IMR-90 (cell line): ENCODE measurements around the gene PERM1. TPM values are rescaled to one million over a fixed set of nuclear protein-coding genes. Genes with fewer than 3 reads are reported as not detected.

Source experiments
- ATAC-seq: fragments of 200-7000 bp; cut with Tn5 transposase; 2 replicates; pipeline ENCODE4 v1.9.1; 2020; ENCODE audit warnings: low read depth, mild to moderate bottlenecking, moderate library complexity
- BruUV-seq: library from RNA; stranded (reverse); fragments of 400-500 nt; replicated peaks from 2 replicates; lab custom pipeline; 2021; lab: Mats Ljungman, UMichigan
- CTCF ChIA-PET: fragments of 300-600 bp; formaldehyde crosslinking; extraction: SDS; loops from one replicate; lab custom pipeline; 2021; ENCODE audit warnings: antibody characterized with exemption; lab: Yijun Ruan, JAX
- POLR2A ChIA-PET: fragments of 300-600 bp; sonication (Branson Sonifier 250); formaldehyde crosslinking; loops from one replicate; lab custom pipeline; 2022; ENCODE audit warnings: antibody characterized with exemption; ENCODE audit not compliant: unreplicated experiment; lab: Charles Lee
- DNase-seq: peaks from one replicate; pipeline ENCODE4 v3.0.0; 2013
- H2AFZ ChIP-seq: replicated peaks from 2 replicates; pipeline ENCODE3; 2013; ENCODE audit warnings: low read length, mild to moderate bottlenecking; ENCODE audit not compliant: poor library complexity
- H2AK5ac ChIP-seq: 2 replicates; pipeline ENCODE4 v1.6.1; 2013; ENCODE audit warnings: low read depth, low read length, inconsistent platforms
- H2AK9ac ChIP-seq: replicated peaks from 2 replicates; pipeline ENCODE3; 2013; ENCODE audit warnings: mild to moderate bottlenecking, low read depth, low read length, moderate library complexity; ENCODE audit not compliant: poor library complexity
- H2BK120ac ChIP-seq: 2 replicates; pipeline ENCODE4 v1.6.1; 2013; ENCODE audit warnings: low read depth, low read length, inconsistent platforms
- H2BK15ac ChIP-seq: 3 replicates; pipeline ENCODE4 v1.6.1; 2013; ENCODE audit warnings: low read depth, low read length, inconsistent platforms
- H2BK20ac ChIP-seq: 2 replicates; pipeline ENCODE4 v1.6.1; 2013; ENCODE audit warnings: low read depth, mild to moderate bottlenecking, inconsistent platforms, low read length, moderate library complexity
- H2BK5ac ChIP-seq: 2 replicates; pipeline ENCODE4 v1.6.1; 2013; ENCODE audit warnings: mild to moderate bottlenecking, low read depth, low read length, inconsistent platforms; ENCODE audit not compliant: poor library complexity, severe bottlenecking
- H3K14ac ChIP-seq: replicated peaks from 2 replicates; pipeline ENCODE4 v1.6.1; 2013; ENCODE audit warnings: low read depth, low read length, inconsistent platforms
- H3K18ac ChIP-seq: 2 replicates; pipeline ENCODE4 v1.6.1; 2013; ENCODE audit warnings: low read depth, low read length, control low read depth
- H3K23ac ChIP-seq: 2 replicates; pipeline ENCODE4 v1.6.1; 2013; ENCODE audit warnings: low read depth, low read length, inconsistent platforms
- H3K27ac ChIP-seq: 2 replicates; pipeline ENCODE4 v1.5.1; 2013; ENCODE audit warnings: mild to moderate bottlenecking, control low read depth, low read length; ENCODE audit not compliant: insufficient read depth
- H3K27me3 ChIP-seq: 2 replicates; pipeline ENCODE4 v1.6.1; 2013; ENCODE audit warnings: low read length; ENCODE audit not compliant: control insufficient read depth, insufficient read depth
- H3K36me3 ChIP-seq: 2 replicates; pipeline ENCODE4 v1.6.1; 2013; ENCODE audit warnings: low read length, mixed read lengths; ENCODE audit not compliant: control insufficient read depth, insufficient read depth
- H3K4ac ChIP-seq: 2 replicates; pipeline ENCODE4 v1.6.1; 2013; ENCODE audit warnings: low read depth, low read length, inconsistent platforms
- H3K4me1 ChIP-seq: 2 replicates; pipeline ENCODE4 v1.6.1; 2013; ENCODE audit warnings: low read length, mixed read lengths; ENCODE audit not compliant: control insufficient read depth, insufficient read depth
- H3K4me2 ChIP-seq: 2 replicates; pipeline ENCODE4 v1.6.1; 2013; ENCODE audit warnings: low read depth, mild to moderate bottlenecking, control low read depth, low read length, moderate library complexity
- H3K4me3 ChIP-seq: 2 replicates; pipeline ENCODE4 v1.5.1; 2013; ENCODE audit warnings: low read depth, mild to moderate bottlenecking, control low read depth, low read length, moderate library complexity; ENCODE audit not compliant: insufficient read depth
- H3K56ac ChIP-seq: 2 replicates; pipeline ENCODE4 v1.6.1; 2013; ENCODE audit warnings: low read length, inconsistent platforms; ENCODE audit not compliant: insufficient read depth; ENCODE audit errors: extremely low read depth
- H3K79me1 ChIP-seq, 2 experiments: 2 replicates each; pipeline ENCODE4 v1.6.1; 2013; ENCODE audit warnings: low read length in 2 of 2, inconsistent platforms in 1 of 2, low read depth in 1 of 2
- H3K9ac ChIP-seq: 2 replicates; pipeline ENCODE4 v1.6.1; 2013; ENCODE audit warnings: low read depth, low read length, control low read depth
- H3K9me1 ChIP-seq: 2 replicates; pipeline ENCODE4 v1.6.1; 2013; ENCODE audit warnings: low read length, inconsistent platforms; ENCODE audit not compliant: insufficient read depth
- H3K9me3 ChIP-seq: 2 replicates; pipeline ENCODE4 v1.6.1; 2013; ENCODE audit warnings: low read length; ENCODE audit not compliant: control insufficient read depth, insufficient read depth
- H4K20me1 ChIP-seq: 2 replicates; pipeline ENCODE4 v1.6.1; 2013; ENCODE audit warnings: low read length, inconsistent platforms; ENCODE audit not compliant: insufficient read depth
- H4K5ac ChIP-seq: 2 replicates; pipeline ENCODE4 v1.6.1; 2013; ENCODE audit warnings: mild to moderate bottlenecking, low read depth, low read length, control low read depth
- H4K8ac ChIP-seq, 2 experiments: 2 replicates each; pipeline ENCODE4 v1.6.1; 2013; ENCODE audit warnings: low read depth in 2 of 2, low read length in 2 of 2, control low read depth in 1 of 2, inconsistent platforms in 1 of 2
- H4K91ac ChIP-seq: 2 replicates; pipeline ENCODE4 v1.6.1; 2013; ENCODE audit warnings: low read depth, low read length, inconsistent platforms; ENCODE audit not compliant: insufficient read depth
- MAFK ChIP-seq: IDR thresholded peaks from 2 replicates; pipeline ENCODE4 v1.6.1; 2012; ENCODE audit warnings: low read depth, low read length, improper control_type of control experiment
- MXI1 ChIP-seq: IDR thresholded peaks from 2 replicates; pipeline ENCODE4 v1.6.1; 2012; ENCODE audit warnings: low read depth, mild to moderate bottlenecking, low read length, moderate library complexity, borderline replicate concordance
- WGBS, 2 experiments: methylation state at CpG; one replicate each; pipeline versions ENCODE4 v1.1.5 to v1.1.7; 2013; ENCODE audit warnings: missing lambda C conversion rate in 2 of 2; ENCODE audit not compliant: insufficient read length in 1 of 2; ENCODE audit errors: extremely low coverage in 2 of 2; 5-methylcytosine and 5-hydroxymethylcytosine counted together
- dilution Hi-C: fragments of 300-500 bp; cut with HindIII; formaldehyde crosslinking; loops from one replicate; pipeline ENCODE4 v1.14.3; 2018; ENCODE audit warnings: low sequenced_read_pairs; ENCODE audit not compliant: unreplicated experiment
- in situ Hi-C: fragments of 300-500 bp; cut with MboI; formaldehyde crosslinking; loops from 3 replicates; pipeline ENCODE4 v1.14.3; 2019; ENCODE audit warnings: low sequenced_read_pairs, inconsistent platforms, mixed read lengths
- intact Hi-C: fragments of 100-400 bp; cut with micrococcal nuclease; formaldehyde crosslinking; loops from 2 replicates; pipeline ENCODE4 v1.10.0; 2022
- polyA plus RNA-seq, 3 experiments: library from polyadenylated mRNA; depleted of rRNA; stranded (reverse); fragments of >200 nt; gene quantifications; 2 replicates each; pipeline ENCODE4 v1.2.3, GENCODE V29; 2012; ENCODE audit warnings: low replicate concordance in 1 of 3
- total RNA-seq: library from RNA; depleted of rRNA; stranded (reverse); fragments of >200 nt; gene quantifications from 2 replicates; pipeline ENCODE4 v1.2.3, GENCODE V29; 2012

The PERM1 gene
- total and polyA plus RNA-seq, 2 of the 4 experiments (the other 2 are of a cell fraction), result not detected

DNA sequence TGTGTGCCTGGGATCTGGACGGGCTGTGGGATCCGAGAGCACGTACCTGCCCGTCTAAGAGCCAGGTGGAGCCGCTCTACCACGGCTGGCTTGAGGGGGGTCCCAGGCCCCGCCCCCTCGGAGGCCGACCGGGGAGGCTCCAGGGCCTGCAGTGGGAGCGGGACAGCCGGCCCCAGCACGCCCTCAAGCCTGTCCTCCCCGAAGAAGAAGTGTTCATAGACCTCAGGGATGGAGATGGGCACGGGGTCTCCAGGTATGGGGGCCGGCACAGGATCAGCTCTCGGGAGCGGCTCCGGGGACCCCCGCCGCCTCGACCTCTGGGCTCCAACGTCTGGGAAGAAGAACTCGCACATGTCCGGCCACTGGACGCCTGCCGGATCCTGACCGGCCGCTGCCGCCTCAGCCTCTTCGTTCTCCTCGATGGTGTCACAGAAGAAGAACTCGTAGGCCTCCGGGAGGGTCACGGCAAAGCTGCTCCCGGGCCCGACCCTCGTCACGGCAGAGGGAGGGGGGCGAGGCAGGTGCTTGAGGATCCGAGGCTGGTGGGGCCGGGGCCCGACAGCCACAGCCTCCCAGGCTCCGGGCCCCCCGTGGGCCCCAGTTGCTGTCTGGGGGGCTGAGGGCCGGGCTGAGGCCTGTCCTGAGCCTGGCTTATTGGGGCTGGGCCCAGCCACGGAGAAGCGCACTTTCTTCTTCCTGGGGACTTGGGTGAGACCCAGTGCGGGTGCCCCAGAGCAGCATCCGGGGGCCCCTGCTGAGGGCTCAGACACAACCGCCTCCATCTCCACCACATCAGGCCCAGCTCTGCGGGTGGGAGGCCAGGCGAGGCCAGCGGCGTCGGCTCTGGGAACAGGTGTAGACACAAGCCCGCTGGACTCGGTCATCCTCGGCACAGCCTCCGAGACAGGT lies 2.8 kb downstream of the PERM1 start:
- Histone ChIP-seq H2BK15ac (no peak overlapping the region), H4K8ac (no peak overlapping the region), H2BK20ac (no peak overlapping the region), H2BK5ac (no peak overlapping the region), H3K56ac (no peak overlapping the region), H3K9me1 (no peaks in the 10 kb centered on the region), H3K79me1 (no peaks in the 10 kb centered on the region), H3K4me3 (no peak overlapping the region), H3K14ac (no peak overlapping the region), H3K27me3 (peaks cover 5% of the 10 kb centered on the region; the same call in 1 of the 2 replicates), H3K4ac (no peak overlapping the region), H2AFZ (no peak overlapping the region), H4K20me1 (no peaks in the 10 kb centered on the region; the same call in 1 of the 2 replicates), H4K5ac (no peak overlapping the region), H3K4me1 (0 out of 2 replicates have a peak, but pooled peaks cover 2% of the 10 kb centered on the region), H4K91ac (no peak overlapping the region), H2BK120ac (no peak overlapping the region), H3K36me3 (no peaks in the 10 kb centered on the region), H3K9ac (no peak overlapping the region), H2AK9ac (no peak overlapping the region), H3K9me3 (no peaks in the 10 kb centered on the region), H3K27ac (no peak overlapping the region), H3K4me2 (no peak overlapping the region), H3K23ac (no peak overlapping the region), H2AK5ac (no peak overlapping the region), H3K18ac (no peak overlapping the region)
- 84% methylated on average over 33 of the region's 60 CpGs; no CpG with 5 or more reads in 1 of the 2 experiments for WGBS, 2 experiments
- DNase-seq, result no peak
- intact Hi-C loops, result loop anchor here (5.0 kb wide), 1 partner anchor 77 kb away; no protein-coding TSS in a partner anchor
- dilution Hi-C loops, result no loop called here
- no TSS peak for BruUV-seq
- CTCF ChIA-PET, result no interaction called here
- in situ Hi-C loops, result no loop called here
- POLR2A ChIA-PET, result no interaction called here
- ATAC-seq, result no peak
- TF ChIP-seq MXI1 (no peak), MAFK (no peak)
